NCI-H446 (cell line): Measurements from ENCODE around the gene CFAP410.

Experiments
- DNase-seq, 2 experiments: peaks; one replicate each; lab custom pipeline; 2025; lab: John Stamatoyannopoulos, UW

The CFAP410 gene

DNA sequence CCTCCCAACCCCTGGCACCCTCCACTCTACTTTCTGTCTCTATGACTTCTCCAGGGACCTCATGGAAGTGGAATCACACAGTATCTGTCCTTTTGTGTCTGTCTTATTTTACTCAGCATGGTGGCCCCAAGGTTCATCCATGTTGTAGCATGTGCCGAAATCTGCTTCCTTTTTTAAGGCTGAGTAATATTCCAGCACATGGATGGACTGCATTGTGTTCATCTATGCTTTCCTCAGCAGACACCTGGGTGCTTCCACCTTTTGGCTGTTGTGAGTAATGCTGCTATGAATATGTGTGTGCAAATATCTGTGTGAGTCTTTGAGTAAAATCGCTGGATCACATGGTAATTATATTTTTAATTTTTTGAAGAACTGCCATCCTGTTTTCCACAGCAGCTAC, 40.9 kb downstream of the CFAP410 start:
- DNase-seq, result no peak

DNA sequence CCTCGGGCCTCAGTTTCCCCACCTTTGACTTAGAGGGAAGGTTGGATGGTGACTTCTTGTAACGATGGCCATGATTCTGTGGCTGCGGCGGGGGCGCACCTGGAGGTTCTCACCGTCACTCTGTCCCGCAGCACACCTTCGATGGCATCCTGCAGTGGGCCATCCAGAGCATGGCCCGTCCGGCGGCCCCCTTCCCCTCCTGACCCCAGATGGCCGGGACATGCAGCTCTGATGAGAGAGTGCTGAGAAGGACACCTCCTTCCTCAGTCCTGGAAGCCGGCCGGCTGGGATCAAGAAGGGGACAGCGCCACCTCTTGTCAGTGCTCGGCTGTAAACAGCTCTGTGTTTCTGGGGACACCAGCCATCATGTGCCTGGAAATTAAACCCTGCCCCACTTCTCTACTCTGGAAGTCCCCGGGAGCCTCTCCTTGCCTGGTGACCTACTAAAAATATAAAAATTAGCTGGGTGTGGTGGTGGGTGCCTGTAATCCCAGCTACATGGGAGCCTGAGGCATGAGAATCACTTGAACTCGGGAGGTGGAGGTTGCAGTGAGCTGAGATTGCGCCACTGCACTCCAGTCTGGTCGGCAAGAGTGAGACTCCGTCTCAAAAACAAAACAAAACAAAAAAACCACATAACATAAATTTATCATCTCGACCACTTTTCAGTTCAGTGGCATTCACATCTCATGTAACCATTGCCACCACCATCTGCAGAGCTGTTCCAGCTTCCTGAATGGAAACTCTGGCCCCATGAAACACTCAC, 41.5 kb downstream of the CFAP410 start:
- peak; percentile 36 to 81 for DNase-seq

DNA sequence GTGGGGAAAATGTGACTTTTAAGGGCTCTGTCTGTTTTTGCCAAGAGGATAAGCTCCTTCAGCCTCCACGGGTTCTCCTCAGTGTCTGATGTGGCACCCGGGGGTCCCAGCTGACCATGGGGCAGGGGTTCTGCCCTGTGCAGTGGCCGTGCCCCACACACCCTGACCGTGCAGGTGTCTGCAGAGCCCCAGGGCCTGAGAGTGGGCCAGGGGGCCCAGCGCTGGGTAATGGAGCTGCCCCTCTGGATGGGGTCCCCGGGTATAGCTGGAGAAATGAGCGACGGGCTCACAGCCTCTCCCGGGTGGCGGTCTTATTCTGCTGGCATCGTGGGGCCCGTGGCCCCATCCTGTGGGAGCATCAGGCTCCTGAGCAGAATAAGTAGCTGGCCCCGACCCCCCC, 42.3 kb downstream of the CFAP410 start:
- DNase-seq, result no peak

DNA sequence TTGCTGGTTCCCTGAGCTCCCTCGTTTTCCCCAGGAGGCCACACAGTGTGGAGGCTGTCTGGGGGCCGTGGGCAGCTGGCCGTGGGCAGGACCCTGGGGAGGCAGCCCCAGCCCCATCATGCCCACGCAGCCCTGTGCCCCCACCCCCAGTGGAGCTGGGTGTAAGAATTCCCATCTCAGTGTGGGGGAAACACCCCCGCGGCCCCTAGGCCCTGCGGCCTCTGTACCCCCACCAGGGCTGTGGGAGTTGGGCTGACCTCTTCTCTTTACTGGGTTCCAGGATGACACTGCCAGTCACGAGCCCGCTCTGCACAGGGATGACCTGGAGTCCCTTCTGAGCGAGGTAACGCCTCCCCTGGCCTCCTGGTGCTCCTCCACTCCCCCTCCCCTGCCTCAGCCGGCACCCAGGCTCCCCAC, 43.1 kb downstream of the CFAP410 start:
- no peak for DNase-seq

DNA sequence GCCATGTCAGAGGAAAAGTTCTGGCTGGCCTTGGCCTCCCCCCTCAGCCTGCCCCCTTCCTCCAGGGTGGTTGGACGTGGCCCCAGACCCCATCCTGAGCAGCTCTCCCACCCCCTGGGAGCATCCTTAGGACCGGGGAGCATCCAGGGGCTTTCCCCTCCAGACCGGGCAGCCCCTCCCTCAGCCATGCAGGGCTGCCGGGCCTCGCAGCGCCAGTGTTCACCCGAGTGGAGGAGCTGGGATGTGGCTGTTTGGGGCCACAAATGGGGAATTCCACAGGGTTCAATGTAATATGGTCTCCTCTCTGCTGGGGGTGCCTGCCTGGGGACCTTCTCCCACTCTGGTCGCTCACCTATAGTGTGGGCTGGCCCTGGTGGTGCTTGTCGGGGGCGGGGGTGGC, 43.5 kb downstream of the CFAP410 start:
- no peak for DNase-seq

DNA sequence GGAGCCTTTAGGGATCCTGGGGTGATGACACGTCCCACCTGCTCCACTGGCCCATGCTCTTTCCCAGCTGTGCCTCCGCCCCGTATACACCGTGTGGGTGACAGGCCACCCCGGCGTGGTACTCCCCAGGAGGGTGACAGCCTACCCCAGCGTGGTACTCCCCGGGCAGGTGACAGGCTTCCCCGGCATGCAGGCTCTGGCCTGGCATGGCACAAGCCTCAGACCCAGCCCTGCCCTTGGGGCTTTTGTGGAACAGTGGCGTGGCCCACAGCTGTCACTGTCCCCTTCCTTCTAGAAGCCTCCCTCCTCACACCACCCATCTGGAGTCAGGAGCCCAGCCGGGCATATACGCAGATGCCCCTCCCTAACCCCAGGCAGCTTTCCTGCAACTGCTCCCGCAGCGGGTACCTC, 44.0 kb downstream of the CFAP410 start:
- peak in 1 of 2 experiments; percentile 14 for DNase-seq

DNA sequence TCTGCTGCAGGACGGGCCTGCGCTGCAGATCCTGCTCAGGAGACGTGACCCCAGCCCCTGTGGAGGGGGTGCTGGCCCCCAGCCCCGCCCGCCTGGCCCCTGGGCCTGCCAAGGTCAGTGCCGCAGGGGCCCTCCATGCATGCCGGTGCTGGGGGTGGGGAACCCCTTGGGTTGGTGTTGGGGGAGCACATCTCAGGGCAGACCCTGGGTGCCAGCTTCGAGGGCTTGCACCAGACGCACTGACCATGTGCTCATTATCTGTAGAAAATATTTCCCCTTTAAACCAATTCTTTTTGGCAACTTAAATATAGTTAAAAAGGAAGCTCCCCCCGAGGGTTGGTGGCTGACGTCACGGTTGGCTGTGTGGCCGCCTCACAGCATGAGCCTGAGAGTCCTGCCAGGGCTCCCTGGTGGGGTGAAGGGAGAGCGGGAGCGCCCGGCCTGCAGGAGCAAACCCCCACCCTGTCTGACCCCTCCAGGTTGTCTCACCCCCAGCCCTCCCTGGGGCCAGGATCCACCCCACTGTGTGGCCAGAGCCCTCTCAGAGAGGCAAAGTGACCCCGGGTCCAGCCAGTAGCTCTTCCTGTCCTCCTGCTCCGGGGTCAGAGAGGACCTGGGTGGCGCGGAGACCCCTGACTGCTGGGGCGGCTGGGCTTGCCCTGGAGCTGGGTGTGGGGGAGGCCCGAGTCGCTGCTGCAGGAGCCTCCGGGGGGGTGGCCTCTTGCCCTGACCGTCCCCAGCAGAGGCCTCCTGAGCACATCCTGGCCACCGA, 44.6 kb downstream of the CFAP410 start:
- peak in 1 of 2 experiments; percentile 15 for DNase-seq

DNA sequence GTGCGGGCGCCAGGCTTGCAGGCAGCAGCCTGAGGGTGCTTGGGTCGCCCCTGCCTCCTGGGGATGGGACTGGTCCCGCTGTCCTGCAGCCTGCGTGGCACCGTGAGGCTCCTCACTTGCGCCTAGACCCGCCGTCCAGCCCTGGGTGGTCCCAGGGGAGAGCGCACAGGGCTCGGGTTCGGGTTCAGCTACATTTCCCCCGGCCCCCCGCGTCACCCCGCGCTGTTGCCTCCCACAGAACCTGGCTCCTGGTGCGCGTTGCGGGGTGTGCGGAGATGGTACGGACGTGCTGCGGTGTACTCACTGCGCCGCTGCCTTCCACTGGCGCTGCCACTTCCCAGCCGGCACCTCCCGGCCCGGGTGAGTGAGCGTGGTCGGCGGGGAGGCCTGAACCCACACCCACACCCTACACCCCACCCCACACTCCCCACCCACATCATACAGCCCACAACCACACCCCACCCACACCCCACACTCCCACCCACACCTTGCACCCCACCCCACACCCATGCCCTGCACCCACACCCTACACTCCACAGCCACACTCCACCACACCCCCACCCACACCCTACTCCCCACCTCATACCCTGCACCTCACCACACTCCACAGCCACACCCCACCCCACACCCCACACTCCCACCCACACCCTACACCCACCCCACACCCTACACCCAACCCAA, 45.5 kb downstream of the CFAP410 start:
- no peak for DNase-seq

DNA sequence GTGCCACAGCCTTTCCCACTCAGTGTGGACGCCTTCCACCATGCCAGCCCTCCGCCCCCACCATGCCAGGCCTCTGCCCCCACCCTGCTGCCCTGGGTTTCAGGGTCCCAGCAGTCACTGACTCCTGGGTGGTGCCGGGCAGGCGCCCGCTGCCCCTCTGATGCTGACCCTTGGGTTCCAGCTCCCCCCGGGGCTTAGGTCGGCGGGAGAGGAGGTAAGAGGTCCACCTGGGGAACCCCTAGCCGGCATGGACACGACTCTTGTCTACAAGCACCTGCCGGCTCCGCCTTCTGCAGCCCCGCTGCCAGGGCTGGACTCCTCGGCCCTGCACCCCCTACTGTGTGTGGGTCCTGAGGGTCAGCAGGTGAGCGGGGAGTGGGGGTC, 46.4 kb downstream of the CFAP410 start:
- DNase-seq, result no peak

DNA sequence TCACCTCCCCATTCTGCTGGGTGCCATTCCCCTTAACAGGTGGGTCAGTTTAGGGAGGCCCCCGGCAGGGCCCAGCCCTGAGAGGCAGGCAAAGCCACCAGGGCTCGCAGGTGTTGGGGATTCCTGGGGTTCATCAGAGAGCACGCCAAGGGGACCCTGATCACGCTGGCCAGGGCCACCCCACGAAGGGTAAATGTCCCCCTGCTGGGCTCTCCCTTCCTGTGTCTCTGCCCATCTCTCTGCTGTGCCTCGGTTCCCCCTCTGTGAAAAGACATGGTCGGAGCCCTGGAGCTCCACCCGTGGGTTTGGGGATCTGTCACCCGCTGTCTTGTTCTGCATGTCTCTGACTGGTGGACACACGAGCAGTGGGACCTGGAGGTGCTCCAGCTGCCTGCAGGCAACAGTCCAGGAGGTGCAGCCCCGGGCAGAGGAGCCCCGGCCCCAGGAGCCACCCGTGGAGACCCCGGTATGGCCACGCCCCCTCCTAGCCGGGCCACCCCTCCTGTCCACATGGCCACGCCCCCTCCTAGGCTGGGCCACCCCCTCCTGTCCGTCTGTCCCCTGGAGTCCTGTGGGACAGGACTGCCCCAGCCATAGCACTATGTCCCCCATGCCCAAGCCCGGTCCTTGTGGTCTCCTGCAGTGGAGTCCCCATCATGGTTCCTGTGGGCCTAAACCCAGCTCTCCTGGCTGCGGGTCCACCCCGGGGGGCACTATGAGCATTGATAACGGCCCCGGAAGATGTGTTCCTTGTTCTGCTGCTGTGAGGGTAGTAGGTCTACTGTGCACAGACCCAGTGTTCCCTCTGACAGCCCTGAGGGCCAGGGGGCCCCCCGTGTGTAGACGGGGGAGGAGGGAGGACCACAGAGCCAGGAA, 47.0 kb downstream of the CFAP410 start:
- no peak for DNase-seq

DNA sequence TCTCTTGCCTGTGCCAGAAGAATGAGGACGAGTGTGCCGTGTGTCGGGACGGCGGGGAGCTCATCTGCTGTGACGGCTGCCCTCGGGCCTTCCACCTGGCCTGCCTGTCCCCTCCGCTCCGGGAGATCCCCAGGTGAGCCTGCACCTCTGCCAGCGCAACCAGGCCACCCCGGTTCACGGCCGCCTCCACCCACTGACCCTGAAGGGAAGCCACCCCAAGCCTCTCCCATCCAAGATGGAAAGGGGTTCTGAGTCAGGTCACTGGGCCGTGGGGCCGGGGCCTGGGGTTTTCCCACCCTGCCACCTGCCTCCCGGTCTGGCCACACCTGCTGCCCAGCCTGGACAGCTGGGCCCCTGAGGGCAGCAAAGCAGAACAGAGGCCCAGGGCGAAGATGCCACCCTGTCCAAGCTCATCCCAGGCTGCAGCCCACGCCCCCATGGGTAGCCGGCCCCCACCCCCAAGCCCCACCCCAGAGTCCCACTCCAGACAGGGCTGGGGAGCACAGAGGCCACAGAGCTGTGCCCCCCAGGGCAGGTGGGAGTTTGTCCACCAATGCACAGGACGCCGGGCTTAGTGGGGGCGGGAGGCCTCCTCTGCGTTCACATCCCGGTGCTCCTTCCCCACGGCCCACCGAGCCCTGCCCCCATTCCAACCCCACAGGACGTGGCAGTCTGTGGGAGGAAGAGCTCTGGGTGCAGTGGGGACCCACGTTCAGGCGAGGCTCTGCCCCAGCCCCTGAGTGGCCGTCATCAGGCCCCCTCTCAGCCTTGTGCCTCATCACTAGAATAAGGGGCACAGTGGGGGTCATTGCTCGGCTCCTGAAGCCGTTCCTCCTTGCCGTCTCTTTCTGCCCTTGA, 47.9 kb downstream of the CFAP410 start:
- no peak for DNase-seq

DNA sequence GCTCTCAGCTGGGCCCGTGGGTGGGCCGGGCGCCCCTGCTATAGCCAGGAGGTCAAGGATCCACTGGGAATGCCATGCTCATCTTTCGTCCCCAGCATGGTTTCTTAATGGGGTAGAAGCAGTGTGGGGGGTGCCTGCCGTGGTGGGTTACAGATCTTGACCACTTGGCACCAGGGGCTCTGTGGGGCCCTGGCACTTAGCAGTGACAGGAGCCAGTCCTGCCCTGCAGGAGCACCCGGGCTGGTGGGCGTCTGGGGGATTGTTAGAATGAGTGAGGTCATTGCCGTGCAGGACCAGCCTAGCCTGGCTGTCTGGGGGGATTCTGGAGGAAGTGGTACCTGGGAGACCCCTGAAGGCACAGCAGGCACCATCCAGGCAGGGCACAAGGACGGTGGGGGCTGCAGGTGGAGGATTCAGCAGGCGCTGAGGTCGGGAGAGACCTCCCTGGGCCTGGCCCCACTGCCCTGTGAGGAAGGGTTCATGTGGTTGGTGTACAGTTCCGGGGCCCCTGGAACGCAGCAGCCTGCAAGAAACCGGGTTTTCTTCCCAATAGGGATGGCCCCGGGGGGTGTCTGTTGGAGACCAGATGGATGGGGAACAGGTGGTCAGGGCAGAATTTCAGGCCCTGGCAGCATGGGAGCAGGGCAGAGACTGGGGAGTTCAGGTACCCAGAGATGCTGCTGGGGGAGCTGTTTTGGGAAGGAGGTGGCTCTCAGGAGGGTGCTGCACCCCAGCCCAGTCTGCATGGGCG, 48.7 kb downstream of the CFAP410 start:
- no peak for DNase-seq

DNA sequence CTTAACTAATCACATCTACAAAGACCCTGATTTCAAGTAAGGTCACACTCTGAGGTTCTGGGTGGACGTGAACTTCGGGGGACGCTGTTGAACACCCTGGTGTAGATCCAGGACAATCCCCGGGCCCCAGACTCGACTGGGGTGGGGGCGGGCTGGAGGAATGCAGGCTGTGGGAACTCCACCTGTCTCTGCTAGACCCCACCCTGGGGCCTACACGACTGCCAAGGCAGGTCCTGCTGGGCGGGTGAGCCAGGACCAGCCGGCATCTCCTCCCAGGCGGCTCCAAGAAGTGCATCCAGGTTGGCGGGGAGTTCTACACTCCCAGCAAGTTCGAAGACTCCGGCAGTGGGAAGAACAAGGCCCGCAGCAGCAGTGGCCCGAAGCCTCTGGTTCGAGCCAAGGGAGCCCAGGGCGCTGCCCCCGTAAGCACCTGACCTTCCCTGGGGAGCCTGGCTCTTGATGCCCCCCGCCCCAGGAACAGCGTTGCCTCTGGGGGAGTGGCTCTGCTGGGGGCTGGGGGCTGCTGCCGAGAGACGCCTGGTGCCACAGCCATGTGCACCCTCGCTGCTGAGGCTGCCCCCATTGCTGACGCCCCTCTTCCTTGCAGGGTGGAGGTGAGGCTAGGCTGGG, 49.7 kb downstream of the CFAP410 start:
- no peak for DNase-seq

DNA sequence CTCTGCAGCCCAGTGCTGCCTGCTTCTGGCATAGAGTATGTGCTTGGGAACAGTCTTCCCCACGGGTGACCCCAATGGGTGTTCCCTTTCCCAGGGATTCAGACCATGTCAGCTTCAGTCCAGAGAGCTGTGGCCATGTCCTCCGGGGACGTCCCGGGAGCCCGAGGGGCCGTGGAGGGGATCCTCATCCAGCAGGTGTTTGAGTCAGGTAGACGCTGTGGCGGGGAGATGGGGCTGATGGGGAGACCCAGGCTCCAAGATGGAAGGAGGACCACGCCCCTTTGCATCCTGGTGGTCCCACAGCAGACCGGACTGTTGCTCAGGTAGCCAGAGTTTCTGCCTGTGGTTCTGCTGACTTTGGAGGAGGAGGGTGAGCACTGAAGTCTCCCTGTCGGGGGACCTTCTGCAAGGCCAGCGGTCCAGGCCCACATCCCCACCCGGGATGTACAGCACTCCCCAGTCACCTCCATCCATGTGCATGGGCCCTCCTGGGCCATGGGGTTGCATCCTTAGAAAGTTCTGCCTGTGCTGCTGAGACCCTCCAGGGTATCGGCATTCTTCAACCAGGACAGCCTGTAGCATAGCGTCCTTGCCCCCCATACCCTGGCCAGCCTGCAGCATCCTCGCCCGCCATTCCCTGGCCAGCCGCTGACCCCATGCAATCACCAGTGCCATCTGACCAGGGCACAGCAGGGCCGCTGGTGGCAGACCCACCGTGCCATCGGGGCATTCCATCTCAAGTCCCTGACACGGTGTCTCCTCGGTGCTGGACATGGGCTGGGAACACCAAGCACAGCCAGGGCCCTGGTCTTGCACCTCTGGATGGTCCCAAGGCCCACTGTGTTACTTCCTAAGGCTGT, 50.7 kb downstream of the CFAP410 start:
- no peak for DNase-seq

DNA sequence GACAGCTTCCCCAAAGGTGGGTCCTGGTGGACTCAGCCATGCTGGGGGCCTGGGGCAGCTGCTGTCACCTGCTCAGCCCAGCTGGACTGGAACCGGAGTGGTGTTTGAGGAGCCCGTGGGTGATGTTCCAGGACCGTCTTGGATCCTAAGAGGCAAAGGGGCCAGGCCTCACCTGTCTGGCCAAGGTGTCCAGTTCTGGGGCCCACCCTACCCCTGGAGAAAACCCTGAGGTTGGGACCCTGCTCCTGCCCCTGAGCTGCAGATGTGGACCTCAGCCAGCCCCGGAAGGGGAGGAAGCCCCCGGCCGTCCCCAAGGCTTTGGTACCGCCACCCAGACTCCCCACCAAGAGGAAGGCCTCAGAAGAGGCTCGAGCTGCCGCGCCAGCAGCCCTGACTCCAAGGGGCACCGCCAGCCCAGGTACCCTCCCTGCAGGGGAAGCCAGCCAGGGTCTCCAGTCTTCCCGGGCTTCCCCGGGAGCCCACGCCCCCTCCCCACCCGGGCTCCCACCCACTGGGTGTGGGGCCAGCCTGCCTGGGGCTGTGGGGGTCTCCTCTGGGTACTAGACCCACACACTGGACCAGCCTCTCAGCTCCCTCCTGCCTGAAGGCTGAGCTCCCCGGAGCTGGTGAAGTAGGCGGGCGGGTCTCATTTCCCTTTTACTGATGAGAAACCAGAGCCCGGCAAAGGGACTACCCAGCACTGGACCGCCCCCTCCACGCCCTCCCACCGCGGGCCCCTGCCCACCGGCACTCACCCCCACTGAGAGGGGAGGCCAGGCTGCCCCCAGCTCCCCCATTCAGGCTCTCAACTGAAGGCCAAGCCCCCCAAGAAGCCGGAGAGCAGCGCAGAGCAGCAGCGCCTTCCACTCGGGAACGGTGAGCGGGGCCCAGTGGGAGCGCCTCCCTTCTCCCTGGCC, 52.2 kb downstream of the CFAP410 start:
- no peak for DNase-seq

DNA sequence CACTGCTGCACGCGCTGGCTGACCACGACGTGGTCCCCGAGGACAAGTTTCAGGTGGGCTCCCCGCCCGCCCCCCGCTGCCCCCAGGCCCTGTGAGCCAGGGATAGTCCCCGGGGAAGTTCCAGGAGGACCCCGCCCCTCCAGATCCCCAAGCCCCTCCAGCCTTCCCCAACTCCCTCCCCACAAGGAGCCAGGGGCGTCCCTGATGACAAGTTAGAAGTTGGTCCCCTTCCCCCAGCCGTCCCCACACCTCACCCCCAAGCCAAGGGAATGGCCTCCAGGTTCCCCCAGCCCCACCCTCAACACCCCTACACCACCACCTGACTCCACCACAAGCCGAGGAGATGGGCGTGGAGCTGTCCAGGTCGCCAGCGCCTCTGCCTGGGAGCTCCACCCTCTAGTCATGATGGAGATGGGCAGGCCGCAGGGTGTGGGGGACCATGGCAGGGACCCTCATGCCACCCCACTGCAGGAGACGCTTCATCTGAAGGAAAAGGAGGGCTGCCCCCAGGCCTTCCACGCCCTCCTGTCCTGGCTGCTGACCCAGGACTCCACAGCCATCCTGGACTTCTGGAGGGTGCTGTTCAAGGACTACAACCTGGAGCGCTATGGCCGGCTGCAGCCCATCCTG, 53.0 kb downstream of the CFAP410 start:
- DNase-seq, result no peak
